NCI-H2227 (cell line): ENCODE measurements around the gene CHURC1.

Source experiments
- DNase-seq: peaks from one replicate; lab custom pipeline; 2025; ENCODE audit not compliant: unreplicated experiment; lab: John Stamatoyannopoulos, UW

CHURC1 gene

GRCh38 chr14:64983439-64984310 lies 69.4 kb downstream of the CHURC1 start:
- DNase-seq, result peak; percentile 35
